ENCODE data around the gene PCDHGA3.

DNA sequence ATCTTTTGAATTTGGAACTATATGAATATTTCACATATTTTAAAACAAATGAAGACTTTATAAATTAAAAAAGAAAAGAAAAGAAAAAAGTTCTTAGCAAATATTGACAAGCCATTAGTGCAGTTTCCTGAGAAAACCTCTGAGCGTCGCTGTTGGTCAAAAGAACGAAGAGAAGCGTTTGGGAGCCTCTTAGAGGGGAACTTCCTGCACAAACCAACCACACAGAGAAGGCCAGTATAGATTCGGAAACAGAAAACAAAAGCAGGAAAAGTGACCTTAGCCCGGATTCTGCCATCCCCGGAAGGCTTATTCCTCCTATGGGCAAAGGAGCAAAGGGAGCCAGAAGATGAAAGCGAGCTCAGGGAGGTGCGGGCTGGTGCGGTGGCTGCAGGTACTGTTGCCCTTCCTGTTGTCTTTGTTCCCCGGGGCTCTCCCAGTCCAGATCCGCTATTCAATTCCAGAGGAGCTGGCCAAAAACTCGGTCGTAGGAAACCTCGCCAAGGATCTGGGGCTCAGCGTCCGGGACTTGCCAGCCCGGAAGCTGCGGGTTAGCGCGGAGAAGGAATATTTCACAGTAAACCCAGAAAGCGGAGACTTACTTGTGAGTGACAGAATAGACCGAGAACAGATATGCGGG is 16.3 kb downstream of the PCDHGA3 start, which contains the start of gene PCDHGB2:
- TF ChIP-seq, protein P1, sequence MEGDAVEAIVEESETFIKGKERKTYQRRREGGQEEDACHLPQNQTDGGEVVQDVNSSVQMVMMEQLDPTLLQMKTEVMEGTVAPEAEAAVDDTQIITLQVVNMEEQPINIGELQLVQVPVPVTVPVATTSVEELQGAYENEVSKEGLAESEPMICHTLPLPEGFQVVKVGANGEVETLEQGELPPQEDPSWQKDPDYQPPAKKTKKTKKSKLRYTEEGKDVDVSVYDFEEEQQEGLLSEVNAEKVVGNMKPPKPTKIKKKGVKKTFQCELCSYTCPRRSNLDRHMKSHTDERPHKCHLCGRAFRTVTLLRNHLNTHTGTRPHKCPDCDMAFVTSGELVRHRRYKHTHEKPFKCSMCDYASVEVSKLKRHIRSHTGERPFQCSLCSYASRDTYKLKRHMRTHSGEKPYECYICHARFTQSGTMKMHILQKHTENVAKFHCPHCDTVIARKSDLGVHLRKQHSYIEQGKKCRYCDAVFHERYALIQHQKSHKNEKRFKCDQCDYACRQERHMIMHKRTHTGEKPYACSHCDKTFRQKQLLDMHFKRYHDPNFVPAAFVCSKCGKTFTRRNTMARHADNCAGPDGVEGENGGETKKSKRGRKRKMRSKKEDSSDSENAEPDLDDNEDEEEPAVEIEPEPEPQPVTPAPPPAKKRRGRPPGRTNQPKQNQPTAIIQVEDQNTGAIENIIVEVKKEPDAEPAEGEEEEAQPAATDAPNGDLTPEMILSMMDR (IDR thresholded peaks at IDR 0.05): peak; percentile 54
- no peak for TF ChIP-seq TAF1 (IDR thresholded peaks at IDR 0.05; ENCODE audit: borderline replicate concordance, low read depth, low read length)

Measured in SK-N-SH (cell line).